ENCODE data around the gene FHAD1. TPM values are rescaled to one million over a fixed set of nuclear protein-coding genes. Genes with fewer than 3 reads are reported as not detected.

FHAD1 gene
- total RNA-seq, 1 experiment from 2014 or later: 3.5 TPM

DNA sequence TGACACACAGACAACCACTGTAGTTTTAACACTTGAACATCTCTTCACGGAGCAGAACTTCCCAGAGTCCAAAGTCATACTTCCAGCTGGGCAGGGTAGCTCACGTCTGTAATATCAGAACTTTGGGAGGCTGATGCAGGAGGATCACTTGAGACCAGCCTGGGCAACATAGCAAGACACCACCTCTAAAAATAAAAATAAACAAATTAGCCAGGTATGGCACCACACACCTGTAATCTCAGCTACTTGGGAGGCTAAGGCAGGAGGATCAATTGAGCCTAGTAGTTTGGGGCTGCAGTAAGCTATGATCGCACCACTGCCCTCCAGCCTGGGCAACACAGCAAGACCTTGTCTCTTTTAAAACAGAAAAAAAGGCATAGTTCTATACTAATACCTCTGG, 138.4 kb downstream of the FHAD1 start:
- ATAC-seq (no peak), DNase-seq (ENCODE audit: low read depth, low spot score) (no peak)
- Histone ChIP-seq H3K9me3 (ENCODE audit: control insufficient read depth in 1 of 2, insufficient read depth in 1 of 2, low read depth in 1 of 2, low read length in 2 of 2) (no peaks in the 10 kb centered on the region), H3K4me1 (ENCODE audit: control insufficient read depth in 1 of 2, insufficient read depth in 2 of 2, low read length in 2 of 2) (no peaks in the 10 kb centered on the region), H4K20me1 (ENCODE audit: insufficient read depth) (no peaks in the 10 kb centered on the region), H3K79me2 (ENCODE audit: insufficient read depth, low read length) (no peaks in the 10 kb centered on the region), H3K4me3 (replicated peaks in 1 of 2; ENCODE audit: low read depth in 1 of 2, low read length in 2 of 2) (no peak overlapping the region), H2AFZ (ENCODE audit: low read depth, low read length, poor library complexity, severe bottlenecking) (no peak overlapping the region), H3K36me3 (ENCODE audit: control insufficient read depth in 1 of 2, insufficient read depth in 2 of 2, low read length in 2 of 2) (no peaks in the 10 kb centered on the region), H3K27me3 (ENCODE audit: insufficient read depth, low read length) (no peaks in the 10 kb centered on the region), H3K9ac (ENCODE audit: low read length) (no peak overlapping the region), H3K9me2 (ENCODE audit: insufficient read depth) (no peaks in the 10 kb centered on the region), H3K4me2 (ENCODE audit: low read length) (no peak overlapping the region), H3K27ac (ENCODE audit: low read depth, low read length) (no peak overlapping the region)
- intact Hi-C loops (cut with micrococcal nuclease): no loop called here
- TF ChIP-seq JUND (IDR thresholded peaks at IDR 0.05): no peak
- no peak for TF ChIP-seq MAX (IDR thresholded peaks at IDR 0.05)
- no peak for TF ChIP-seq POLR2A (IDR thresholded peaks at IDR 0.05; ENCODE audit: borderline replicate concordance, extremely low read depth, insufficient read depth, insufficient read length)
- ChIA-PET POLR2A (no interaction called here), RAD21 (ENCODE audit: low non-redundant PET in 1 of 2, low total read pairs in 2 of 2, uncharacterized antibody in 2 of 2, unreplicated experiment in 2 of 2) (no interaction called here), CTCF (no interaction called here)
- no TSS peak for BruUV-seq (replicated peaks)

GRCh38 chr1:15386164-15386749, 139.2 kb downstream of the FHAD1 start:
- Histone ChIP-seq H3K27me3 (ENCODE audit: insufficient read depth, low read length) (no peaks in the 10 kb centered on the region), H3K4me2 (ENCODE audit: low read length) (no peak overlapping the region), H3K9me2 (ENCODE audit: insufficient read depth) (no peaks in the 10 kb centered on the region), H3K4me1 (ENCODE audit: control insufficient read depth in 1 of 2, insufficient read depth in 2 of 2, low read length in 2 of 2) (no peaks in the 10 kb centered on the region), H3K79me2 (ENCODE audit: insufficient read depth, low read length) (no peaks in the 10 kb centered on the region), H2AFZ (ENCODE audit: low read depth, low read length, poor library complexity, severe bottlenecking) (no peak overlapping the region), H4K20me1 (ENCODE audit: insufficient read depth) (no peaks in the 10 kb centered on the region), H3K4me3 (replicated peaks in 1 of 2; ENCODE audit: low read depth in 1 of 2, low read length in 2 of 2) (no peak overlapping the region), H3K36me3 (ENCODE audit: control insufficient read depth in 1 of 2, insufficient read depth in 2 of 2, low read length in 2 of 2) (no peaks in the 10 kb centered on the region), H3K9me3 (ENCODE audit: control insufficient read depth in 1 of 2, insufficient read depth in 1 of 2, low read depth in 1 of 2, low read length in 2 of 2) (no peaks in the 10 kb centered on the region), H3K9ac (ENCODE audit: low read length) (no peak overlapping the region), H3K27ac (ENCODE audit: low read depth, low read length) (no peak overlapping the region)
- BruUV-seq (replicated peaks): no TSS peak
- RAD21 ChIA-PET (ENCODE audit: low non-redundant PET in 1 of 2, low total read pairs in 2 of 2, uncharacterized antibody in 2 of 2, unreplicated experiment in 2 of 2): no interaction called here
- DNase-seq (ENCODE audit: low read depth, low spot score): no peak
- intact Hi-C loops (cut with micrococcal nuclease): no loop called here
- CTCF ChIA-PET: no interaction called here
- POLR2A ChIA-PET: no interaction called here
- ATAC-seq: no peak
- TF ChIP-seq ZFX (IDR thresholded peaks at IDR 0.05) (no peak), TCF7L2 (IDR thresholded peaks at IDR 0.05; ENCODE audit: borderline replicate concordance, extremely low read depth, insufficient read depth, insufficient read length) (no peak), POLR2AphosphoS5 (IDR thresholded peaks at IDR 0.05; ENCODE audit: low read depth, low read length) (no peak), EGR1 (IDR thresholded peaks at IDR 0.05; ENCODE audit: low read depth) (no peak), YY1 (IDR thresholded peaks at IDR 0.05; ENCODE audit: extremely low read depth, insufficient replicate concordance, low read depth, low read length) (no peak)
- TF ChIP-seq, protein P1, sequence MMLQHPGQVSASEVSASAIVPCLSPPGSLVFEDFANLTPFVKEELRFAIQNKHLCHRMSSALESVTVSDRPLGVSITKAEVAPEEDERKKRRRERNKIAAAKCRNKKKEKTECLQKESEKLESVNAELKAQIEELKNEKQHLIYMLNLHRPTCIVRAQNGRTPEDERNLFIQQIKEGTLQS (IDR thresholded peaks at IDR 0.05): no peak

Measured in HCT116 (cell line).